Mesenteric fat pad (tissue), 1 donor: Measurements from ENCODE around the gene KLF15. TPM values are rescaled to one million over a fixed set of nuclear protein-coding genes. Genes with fewer than 3 reads are reported as not detected.

ENCODE experiments used
- DNase-seq: peaks from one replicate; pipeline ENCODE4 v3.0.0-alpha.2; 2020; ENCODE audit warnings: low spot score
- total RNA-seq: library from RNA; stranded (reverse); fragmentation: NEBNext Ultra II Directional; extraction: Animal tissue kit (Norgen Biotek cat#: 25700); gene quantifications from one replicate; pipeline ENCODE4 v1.2.1, GENCODE V29; 2021
- donor health status: DM: yes; HTN: yes; CAD: no.

KLF15 gene
- total RNA-seq, 1 donor from 2014 or later: 53.8 TPM

GRCh38 chr3:126364130-126364695 lies 7.0 kb upstream of the KLF15 start:
- DNase-seq: no peak

DNA sequence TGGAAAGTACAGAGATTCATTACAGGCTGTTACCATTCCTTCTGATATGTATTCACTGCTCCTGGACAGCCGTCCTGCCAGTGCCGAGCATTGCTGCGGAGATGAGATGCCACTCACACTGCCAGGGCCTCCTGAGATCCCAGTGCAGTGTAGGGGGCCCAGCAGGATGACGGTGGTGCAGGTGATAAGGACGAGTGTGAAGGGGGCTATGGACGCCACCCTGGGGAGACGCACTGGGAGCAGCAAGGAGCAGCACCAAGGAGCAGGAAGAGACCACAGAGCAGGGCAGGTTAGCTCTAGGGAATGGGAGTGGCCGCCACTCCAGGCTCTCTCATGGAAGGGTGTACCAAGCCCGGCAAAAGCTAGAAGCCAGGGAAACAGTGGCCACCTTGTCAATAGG lies 4.0 kb upstream of the KLF15 start:
- no peak for DNase-seq

DNA sequence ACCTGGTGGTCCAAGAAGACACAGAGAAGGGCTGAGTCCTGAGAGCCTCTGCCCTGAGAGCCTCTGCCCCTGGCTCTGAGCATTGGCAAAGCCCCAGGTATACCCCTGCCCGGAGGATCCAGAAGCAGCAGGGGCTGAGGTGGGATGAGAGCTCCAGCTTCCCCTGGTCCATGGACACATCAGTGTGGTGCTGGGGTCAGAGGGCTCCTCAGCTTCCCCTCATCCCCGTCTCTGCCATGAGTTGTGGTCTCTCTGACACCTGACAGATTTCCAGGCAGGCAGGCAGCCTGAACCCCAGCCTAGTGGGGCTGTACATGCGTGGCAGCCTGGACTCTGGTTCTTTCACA lies 3.5 kb upstream of the KLF15 start:
- no peak for DNase-seq

DNA sequence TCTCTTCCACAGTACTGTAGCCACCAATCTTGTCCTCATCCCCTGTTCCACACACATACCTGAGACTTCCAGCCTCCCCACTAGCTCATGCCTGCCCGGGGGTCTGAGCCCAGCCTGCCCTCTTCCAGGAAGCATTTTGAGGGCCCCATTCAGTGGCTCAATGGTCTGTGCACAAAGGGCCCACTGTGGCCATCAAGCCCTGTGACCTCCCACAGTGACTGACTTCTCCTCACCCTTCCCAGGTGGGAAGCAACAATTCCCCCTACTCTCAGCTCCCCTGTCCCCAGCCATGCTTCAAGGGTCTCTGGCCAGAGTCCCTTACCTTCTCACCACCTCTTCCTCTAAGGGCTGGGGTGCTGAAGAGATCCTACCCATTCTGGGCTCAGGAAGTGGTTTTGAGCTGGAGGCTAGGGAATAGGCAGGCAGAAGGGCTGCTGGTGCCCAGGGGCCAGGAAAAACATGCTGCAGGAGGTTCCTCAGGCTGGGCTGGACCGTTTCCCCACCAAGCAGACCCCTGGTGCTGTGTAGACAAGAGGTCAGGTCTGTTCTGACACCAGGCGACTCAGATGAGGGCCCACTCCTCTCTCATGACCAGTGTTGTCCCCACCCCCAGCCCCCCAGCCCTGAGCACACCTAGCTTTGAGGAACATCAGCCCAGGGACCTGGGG lies 3.0 kb upstream of the KLF15 start:
- no peak for DNase-seq

GRCh38 chr3:126358816-126359181 lies 1.6 kb upstream of the KLF15 start:
- DNase-seq: no peak

GRCh38 chr3:126358038-126358815 lies 1.0 kb upstream of the KLF15 start:
- no peak for DNase-seq

DNA sequence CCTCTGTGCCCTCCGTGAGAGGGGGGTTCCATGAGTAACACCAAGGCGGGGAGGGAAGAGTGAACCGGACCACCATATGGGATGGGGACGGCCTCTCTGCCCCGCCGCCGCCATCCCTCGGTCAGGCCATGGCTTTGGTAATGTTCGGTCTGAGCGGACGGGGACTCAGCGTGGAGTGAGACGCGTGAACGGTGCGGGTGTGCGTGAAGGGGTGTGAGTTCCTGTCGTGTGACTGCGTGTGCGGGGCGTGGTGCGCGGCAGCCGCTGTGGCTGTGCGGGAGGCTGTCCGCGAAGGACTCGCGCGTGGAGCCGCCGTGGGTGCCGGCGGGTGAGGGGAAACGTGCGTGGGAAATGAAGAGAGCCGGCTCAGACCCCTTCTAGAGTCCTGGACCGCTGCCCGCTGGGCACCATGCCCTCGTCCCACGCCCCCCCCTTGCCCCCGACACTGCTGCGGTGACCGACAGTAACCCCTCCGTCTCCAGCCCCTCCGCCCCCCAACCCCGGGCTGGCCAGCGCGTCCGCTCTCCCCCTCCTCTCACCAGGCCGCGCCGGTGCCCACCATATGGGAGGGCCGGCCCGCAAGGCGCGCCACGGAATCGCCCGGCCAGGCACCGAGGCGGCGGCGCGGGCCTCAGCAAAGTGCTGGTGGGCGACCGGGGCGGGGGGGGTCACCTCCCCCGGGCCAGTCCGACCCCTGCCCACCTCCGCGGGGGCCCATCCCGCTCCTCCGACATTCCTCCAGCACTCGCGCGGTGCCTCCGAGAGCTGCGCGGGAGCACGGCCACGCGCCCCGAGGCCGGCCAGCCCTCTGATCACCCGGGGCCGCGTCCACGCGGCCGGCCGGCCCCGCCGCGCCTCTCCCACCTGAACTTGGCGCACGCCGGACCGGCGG lies 589 bp downstream of the KLF15 start:
- no peak for DNase-seq

- peak; percentile 96 for DNase-seq
Observed at GRCh38 chr3:126355777-126356372, 1.3 kb downstream of the KLF15 start.

- no peak for DNase-seq
Observed at GRCh38 chr3:126355251-126355650, 2.0 kb downstream of the KLF15 start.

- no peak for DNase-seq
Observed at GRCh38 chr3:126354776-126355175, 2.4 kb downstream of the KLF15 start.

DNA sequence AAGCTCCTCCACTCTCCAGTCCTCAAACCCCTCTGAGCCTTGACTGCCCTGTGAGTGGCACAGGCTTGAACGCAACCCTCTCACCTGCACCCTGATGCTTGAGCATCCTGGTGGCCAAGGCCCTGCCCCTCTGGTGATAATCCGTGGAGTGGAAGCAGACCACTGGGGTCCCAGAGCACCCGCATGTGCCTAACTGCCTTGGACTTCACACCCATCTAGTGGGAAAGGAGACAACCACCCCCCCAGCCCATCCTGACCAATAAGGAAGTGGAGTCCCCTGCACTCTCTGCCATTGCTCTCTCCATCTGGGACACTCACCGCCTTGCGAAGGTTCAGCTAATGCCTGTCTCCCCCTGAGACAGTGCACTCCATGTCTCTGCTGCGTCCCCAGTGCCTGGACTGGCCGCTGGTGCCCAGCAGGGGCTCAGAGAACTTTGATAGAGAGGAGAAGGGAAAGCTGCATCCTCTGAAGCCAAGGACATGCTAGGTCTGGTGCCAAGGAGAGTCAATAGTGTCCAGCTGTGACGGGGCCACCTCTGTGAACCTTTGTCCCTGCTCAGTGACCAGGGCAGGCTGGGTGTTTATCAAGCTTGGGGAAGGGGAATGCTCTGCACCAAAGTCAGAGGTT lies 3.4 kb downstream of the KLF15 start:
- no peak for DNase-seq

DNA sequence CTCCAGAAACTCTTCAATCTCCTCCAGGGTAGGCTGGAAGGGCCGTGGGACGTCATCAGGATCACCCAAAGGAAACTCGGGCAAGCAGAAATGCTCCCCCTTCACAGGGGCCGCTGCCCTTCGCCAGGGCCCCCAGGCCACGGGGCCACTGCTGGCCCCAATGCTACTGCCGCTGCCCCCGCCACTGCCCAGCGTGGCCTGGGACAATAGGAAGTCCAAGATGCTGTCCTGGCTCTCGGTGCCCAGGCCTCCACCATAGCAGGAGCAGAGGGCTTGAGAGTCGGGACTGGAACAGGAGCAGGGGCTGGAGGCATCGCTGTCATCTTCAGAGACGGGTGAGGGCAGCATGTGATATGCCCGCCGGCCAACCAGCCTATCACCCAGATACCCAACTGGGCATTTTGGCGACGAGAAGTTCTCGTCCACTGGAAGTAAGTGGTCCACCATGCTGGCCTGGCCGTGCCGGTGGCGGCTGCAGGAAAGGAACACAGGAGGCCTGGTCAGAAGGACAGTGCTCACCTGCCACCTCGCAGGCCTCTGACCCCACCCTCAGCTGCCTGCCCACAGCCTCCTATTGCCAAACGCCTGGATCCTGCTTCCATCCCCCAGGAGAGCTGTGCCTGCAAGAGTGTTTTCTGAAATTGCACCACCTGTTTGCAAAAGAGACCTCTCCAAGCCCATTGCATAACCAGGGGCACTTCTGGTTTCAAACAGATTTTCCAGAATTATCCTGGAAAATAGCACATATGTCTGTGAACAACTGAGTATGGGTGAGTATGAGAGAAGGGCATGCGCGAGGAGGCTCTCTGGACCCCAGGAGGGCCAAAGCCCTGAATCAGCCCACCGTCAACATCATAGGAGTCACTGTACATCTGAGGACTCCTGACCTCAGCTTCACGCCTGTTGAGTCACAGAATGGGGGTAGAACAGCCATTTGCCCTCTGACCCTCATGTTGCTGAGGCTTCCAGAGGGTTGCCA lies 4.4 kb downstream of the KLF15 start:
- DNase-seq: peak; percentile 86

GRCh38 chr3:126351771-126352475 lies 5.3 kb downstream of the KLF15 start:
- DNase-seq: peak; percentile 84

- peak; percentile 81 for DNase-seq
Observed at GRCh38 chr3:126351086-126351770, 6.0 kb downstream of the KLF15 start.

DNA sequence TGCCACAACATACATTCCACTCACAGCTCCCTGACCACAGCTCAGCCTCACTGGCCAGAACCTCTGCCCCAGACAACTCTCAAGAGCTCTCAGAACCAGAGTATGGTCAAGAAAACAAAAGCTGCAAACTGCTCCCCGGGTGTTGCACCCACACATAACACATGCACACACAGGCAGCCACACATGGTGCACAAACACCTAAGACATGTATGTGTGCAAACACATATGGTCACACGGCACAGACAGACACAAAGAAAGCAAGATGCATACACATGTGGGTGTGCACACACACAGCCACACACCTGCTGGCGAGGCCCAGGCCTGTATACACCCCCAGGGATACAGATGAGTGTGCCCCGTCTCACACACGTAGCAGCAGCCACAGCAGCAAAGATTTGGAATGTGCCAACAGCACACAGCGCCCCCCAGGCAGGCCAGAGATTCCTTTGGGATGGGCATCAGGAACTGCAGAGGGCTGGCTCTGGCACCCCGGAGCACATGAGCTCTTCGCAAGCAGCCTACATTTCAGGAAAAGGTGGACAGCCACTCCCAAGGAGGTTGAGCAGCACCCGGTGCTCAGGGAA lies 6.6 kb downstream of the KLF15 start:
- DNase-seq: peak; percentile 88

DNA sequence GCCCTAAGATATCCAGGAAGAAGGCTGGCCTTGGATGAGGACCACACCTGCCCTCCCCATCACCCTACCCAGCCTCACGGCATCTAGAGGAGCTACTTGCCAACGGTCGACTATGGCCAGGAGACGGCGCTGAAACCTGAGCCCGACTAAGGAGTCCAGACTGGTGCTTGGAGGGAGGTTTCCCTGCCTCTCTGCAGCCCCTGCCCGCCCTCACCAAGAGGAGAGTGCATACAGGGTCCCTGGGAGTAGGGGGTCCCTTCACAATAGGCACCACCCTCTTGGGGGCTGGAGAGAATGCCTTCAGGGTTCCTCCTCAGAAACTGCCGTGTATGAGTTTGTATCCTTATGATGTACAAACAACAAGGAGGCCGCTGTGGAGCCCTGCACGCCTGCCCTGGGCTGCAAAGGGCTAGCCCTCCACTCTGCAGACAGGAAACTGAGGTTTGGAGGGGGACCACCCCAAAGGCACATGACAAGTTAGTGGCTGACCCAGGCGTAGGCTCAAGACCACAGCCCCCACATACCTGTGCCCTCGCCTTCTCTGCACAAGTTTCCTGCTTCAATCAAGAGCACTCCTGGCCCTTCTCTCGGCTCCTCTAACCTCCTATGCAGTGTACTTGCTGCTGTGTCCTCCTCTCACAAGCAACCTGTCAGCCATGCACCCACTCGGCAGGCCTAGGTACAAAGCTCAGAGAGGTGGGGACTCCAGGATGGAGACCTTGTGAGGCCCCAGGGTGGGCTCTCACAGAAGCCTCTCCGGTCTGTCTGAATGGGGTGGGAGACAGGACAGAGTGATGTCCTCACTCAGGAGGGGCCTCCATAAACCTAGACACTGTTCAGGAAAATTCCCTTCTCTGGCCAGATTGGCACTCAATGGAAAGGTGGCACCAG lies 7.4 kb downstream of the KLF15 start:
- peak; percentile 88 for DNase-seq

DNA sequence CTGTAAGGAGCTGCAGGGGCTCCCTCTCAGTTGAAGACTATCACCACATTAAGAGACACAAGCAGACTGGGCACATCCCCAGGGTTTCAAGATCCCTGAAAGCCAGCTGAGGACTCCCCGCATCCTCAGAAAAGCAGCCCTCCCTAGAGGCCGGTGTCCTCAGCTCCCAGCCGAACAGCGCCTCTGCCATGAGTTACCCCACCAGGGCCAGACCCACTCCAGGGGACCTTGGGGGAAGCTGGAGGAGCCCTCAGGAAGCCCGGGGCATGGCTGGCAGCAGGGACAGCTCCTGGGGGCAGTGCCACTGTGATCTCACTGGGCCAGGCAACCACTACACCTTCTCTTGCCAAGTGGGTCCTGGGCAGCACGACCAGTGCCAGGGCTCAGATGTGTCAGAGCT lies 8.1 kb downstream of the KLF15 start:
- DNase-seq: peak; percentile 69
